Panc1 (cell line): ENCODE data around the gene RASL10A. TPM values are rescaled to one million over a fixed set of nuclear protein-coding genes. Genes with fewer than 3 reads are reported as not detected.
"Not testable (repeated sequence)": the region's sequence is repeated elsewhere in the genome, so short reads cannot be mapped to it uniquely, and the experiment has no call there.

ENCODE experiments used
- ATAC-seq: fragments of 200-7000 bp; cut with Tn5 transposase; 2 replicates; pipeline ENCODE4 v1.9.1; 2020; ENCODE audit warnings: mild to moderate bottlenecking, moderate library complexity
- Bru-seq: library from RNA; stranded (reverse); fragments of 400-500 nt; gene quantifications from one replicate; lab custom pipeline; 2021; lab: Mats Ljungman, UMichigan
- BruChase-seq, 2 experiments: library from RNA; stranded (reverse); fragments of 400-500 nt; gene quantifications; one replicate each; lab custom pipeline; 2021; lab: Mats Ljungman, UMichigan
- BruUV-seq: library from RNA; stranded (reverse); fragments of 400-500 nt; replicated peaks from 2 replicates; lab custom pipeline; 2021; lab: Mats Ljungman, UMichigan
- CTCF ChIA-PET: fragments of 300-600 bp; sonication (Branson Sonifier 250); formaldehyde crosslinking; loops from one replicate; lab custom pipeline; 2022; ENCODE audit warnings: antibody characterized with exemption; lab: Charles Lee
- POLR2A ChIA-PET: fragments of 300-600 bp; sonication (Branson Sonifier 250); formaldehyde crosslinking; loops from one replicate; lab custom pipeline; 2022; ENCODE audit warnings: antibody characterized with exemption; lab: Charles Lee
- DNase-seq: peaks from one replicate; pipeline ENCODE4 v3.0.0-alpha.2; 2010; ENCODE audit warnings: low read depth, low spot score
- H3K27ac ChIP-seq: 2 replicates; pipeline ENCODE4 v1.5.1; 2011; ENCODE audit warnings: mild to moderate bottlenecking, low read length, inconsistent platforms
- H3K27me3 ChIP-seq: fragments of 200-500 bp; sonication (Bioruptor generic); 2 replicates; pipeline ENCODE4 v1.6.0; 2014; ENCODE audit warnings: low read length, inconsistent platforms; ENCODE audit not compliant: control insufficient read depth, insufficient read depth
- H3K36me3 ChIP-seq: fragments of 200-500 bp; sonication (Bioruptor generic); 2 replicates; pipeline ENCODE4 v1.5.1; 2014; ENCODE audit warnings: inconsistent platforms, mild to moderate bottlenecking, low read length, moderate library complexity; ENCODE audit not compliant: control insufficient read depth, insufficient read depth
- H3K4me1 ChIP-seq: 2 replicates; pipeline ENCODE4 v1.5.1; 2011; ENCODE audit warnings: inconsistent platforms, mild to moderate bottlenecking, low read length, moderate library complexity; ENCODE audit not compliant: control insufficient read depth, insufficient read depth
- H3K4me3 ChIP-seq, 2 experiments: 2 replicates each; pipeline ENCODE4 v1.5.1; 2011 to 2012; ENCODE audit warnings: low read depth in 2 of 2, low read length in 2 of 2, mild to moderate bottlenecking in 2 of 2, inconsistent platforms in 1 of 2, moderate library complexity in 1 of 2
- H3K9me3 ChIP-seq: fragments of 200-500 bp; sonication (Bioruptor generic); 2 replicates; pipeline ENCODE4 v1.5.1; 2014; ENCODE audit warnings: low read depth, mild to moderate bottlenecking, inconsistent platforms, low read length, moderate library complexity; ENCODE audit not compliant: control insufficient read depth, insufficient read depth
- CTCF ChIP-seq: fragments of 450-650 bp; IDR thresholded peaks from 2 replicates; pipeline ENCODE4 v1.5.1; 2017; ENCODE audit warnings: mild to moderate bottlenecking
- POLR2AphosphoS5 ChIP-seq: IDR thresholded peaks from 2 replicates; pipeline ENCODE4 v1.6.1; 2012; ENCODE audit warnings: mild to moderate bottlenecking, low read depth, low read length, moderate library complexity
- REST ChIP-seq, 2 experiments: IDR thresholded peaks; 2 replicates each; pipeline ENCODE4 v1.6.1; 2011 to 2012; ENCODE audit warnings: low read depth in 2 of 2, control low read depth in 1 of 2, low read length in 1 of 2, mild to moderate bottlenecking in 1 of 2, moderate library complexity in 1 of 2; ENCODE audit not compliant: insufficient read depth in 1 of 2
- TCF7L2 ChIP-seq: IDR thresholded peaks from 2 replicates; pipeline ENCODE4 v1.6.1; 2011; ENCODE audit warnings: mild to moderate bottlenecking, low read depth, low read length, inconsistent platforms
- in situ Hi-C: cut with HindIII; loops from 2 replicates; pipeline ENCODE4 v1.10.0; 2016; ENCODE audit warnings: low sequenced_read_pairs, low pct_unique_long_range_greater_than_20kb
- intact Hi-C: fragments of 100-400 bp; cut with micrococcal nuclease; formaldehyde crosslinking; loops from one replicate; pipeline ENCODE4 v1.10.0; 2022; ENCODE audit not compliant: unreplicated experiment
- long read RNA-seq: library from polyadenylated mRNA; unstranded; transcript quantifications from one replicate; pipeline ENCODE4 v2.0.0, GENCODE V29; 2021; ENCODE audit not compliant: unreplicated experiment
- polyA plus RNA-seq: library from polyadenylated mRNA; unstranded; fragments of >200 nt; gene quantifications from one replicate; pipeline ENCODE4 v1.2.1, GENCODE V29; 2012; ENCODE audit warnings: missing spikeins; ENCODE audit not compliant: insufficient read length
- total RNA-seq: library from RNA; stranded (reverse); gene quantifications from one replicate; pipeline ENCODE4 v1.2.1, GENCODE V29; 2021; ENCODE audit not compliant: unreplicated experiment

Gene RASL10A
- total RNA-seq (2.6 TPM), Bru-seq, nascent RNA (percentile 29 among the genes with signal in this experiment), BruChase-seq, experiment 1, labeled RNA remaining after a 2-hour chase (percentile 42 among the genes with signal in this experiment), BruChase-seq, experiment 2, labeled RNA remaining after a 6-hour chase (percentile 36 among the genes with signal in this experiment)
- polyA plus RNA-seq = 2.4 TPM
- long read RNA-seq, transcript RASL10A-201 (3 exons, 1,490 nt) = major isoform, 6 of 8 reads
- long read RNA-seq, partial matches to known transcripts = 0 of 8 reads
- long read RNA-seq, other reads (novel, unspliced or antisense) = 1 of 8 reads

- no peak for DNase-seq
- CTCF ChIA-PET = no interaction called here
- peak within 1 kb of the TSS; percentile 36 to 38 for H3K4me3 ChIP-seq
Observed at GRCh38 chr22:29315286-29316140, at the start of gene RASL10A. TSS of gene RASL10A (minus strand) at chr22:29315697. CDS start at chr22:29315246, 451 bp downstream.

GRCh38 chr22:29359469-29359868 is 44.0 kb upstream of the RASL10A start:
- H3K36me3 ChIP-seq = no peaks in the 10 kb centered on the region; the same call in 1 of the 2 replicates
- H3K27me3 ChIP-seq = no peaks in the 10 kb centered on the region
- ChIA-PET CTCF (interaction anchor here (0.6 kb wide), 2 partner anchors 57 to 294 kb away, joined by 3 read pairs; no protein-coding TSS in a partner anchor), POLR2A (no interaction called here)
- in situ Hi-C loops (no loop called here), intact Hi-C loops (no loop called here)
- no peak overlapping the region for H3K27ac ChIP-seq
- H3K9me3 ChIP-seq = no peaks in the 10 kb centered on the region
- no peak overlapping the region for H3K4me3 ChIP-seq
- TF ChIP-seq CTCF (peak; percentile 74; the same call in 1 of the 2 replicates), REST (IDR thresholded peaks at IDR 0.05; ENCODE audit: insufficient read depth in 1 of 2, low read depth in 2 of 2, low read length in 1 of 2) (no peak)
- DNase-seq (no peak), ATAC-seq (peak; percentile 81)
- no peaks in the 10 kb centered on the region for H3K4me1 ChIP-seq
- BruUV-seq = no TSS peak

More at GRCh38 chr22:29315286-29316140, at the start of gene RASL10A:
- TF ChIP-seq TCF7L2 = no peak
- no peak for TF ChIP-seq POLR2AphosphoS5
- no peak for TF ChIP-seq REST (IDR thresholded peaks at IDR 0.05; ENCODE audit: insufficient read depth in 1 of 2, low read depth in 2 of 2, low read length in 1 of 2)
- in situ Hi-C loops (no loop called here), intact Hi-C loops (no loop called here)
- POLR2A ChIA-PET = no interaction called here
- H3K4me1 ChIP-seq = peaks cover 4% of the 10 kb centered on the region; the same call in 1 of the 2 replicates
- H3K27me3 ChIP-seq = no peaks in the 10 kb centered on the region
- BruUV-seq = no TSS peak
- no peaks in the 10 kb centered on the region for H3K9me3 ChIP-seq
- H3K36me3 ChIP-seq = no peaks in the 10 kb centered on the region
- no peak within 1 kb of the TSS for H3K27ac ChIP-seq
- peak; percentile 27; the same call in 1 of the 2 replicates for ATAC-seq

GRCh38 chr22:29357193-29357890 is 41.8 kb upstream of the RASL10A start:
- intact Hi-C loops, CTCF ChIA-PET, H3K27me3 ChIP-seq, H3K4me1 ChIP-seq, H3K36me3 ChIP-seq, DNase-seq, H3K9me3 ChIP-seq, H3K4me3 ChIP-seq, in situ Hi-C loops, BruUV-seq, H3K27ac ChIP-seq, ATAC-seq: not testable (repeated sequence)
- POLR2A ChIA-PET = interaction anchor here (0.7 kb wide), 1 partner anchor 14 kb away, joined by 4 read pairs; no protein-coding TSS in a partner anchor
